Smooth muscle cell (in vitro differentiated cells): ENCODE results near the gene KRTAP10-1. TPM values are rescaled to one million over a fixed set of nuclear protein-coding genes. Genes with fewer than 3 reads are reported as not detected.
"Not testable (repeated sequence)": the region's sequence is repeated elsewhere in the genome, so short reads cannot be mapped to it uniquely, and the experiment has no call there.

ENCODE experiments used
- DNase-seq: peaks from one replicate; lab custom pipeline; 2025; ENCODE audit not compliant: unreplicated experiment; lab: John Stamatoyannopoulos, UW
- H2AFZ ChIP-seq: fragments of 200-600 bp; sonication (generic); 2 replicates; pipeline ENCODE4 v1.6.0; 2016; ENCODE audit warnings: antibody characterized with exemption, low read depth, mild to moderate bottlenecking
- H3F3A ChIP-seq: fragments of 200-600 bp; sonication (generic); 2 replicates; pipeline ENCODE4 v1.6.0; 2017; ENCODE audit warnings: antibody characterized with exemption, low read depth
- H3K27ac ChIP-seq: fragments of 200-600 bp; sonication (generic); 2 replicates; pipeline ENCODE4 v1.5.1; 2016; ENCODE audit warnings: low read depth, mild to moderate bottlenecking
- H3K27me3 ChIP-seq: fragments of 200-600 bp; sonication (generic); 2 replicates; pipeline ENCODE4 v1.6.1; 2016; ENCODE audit warnings: low read depth, mild to moderate bottlenecking
- H3K36me3 ChIP-seq: fragments of 200-600 bp; sonication (generic); 2 replicates; pipeline ENCODE4 v1.5.1; 2016; ENCODE audit warnings: low read depth
- H3K4me1 ChIP-seq: fragments of 200-600 bp; sonication (generic); 2 replicates; pipeline ENCODE4 v1.5.1; 2016; ENCODE audit warnings: low read depth
- H3K4me2 ChIP-seq: fragments of 200-600 bp; sonication (generic); 2 replicates; pipeline ENCODE4 v1.6.0; 2016; ENCODE audit warnings: mild to moderate bottlenecking
- H3K4me3 ChIP-seq: fragments of 200-600 bp; sonication (generic); 2 replicates; pipeline ENCODE4 v1.5.1; 2016; ENCODE audit warnings: mild to moderate bottlenecking
- H3K79me2 ChIP-seq: fragments of 200-600 bp; sonication (generic); 2 replicates; pipeline ENCODE4 v1.6.0; 2016; ENCODE audit warnings: low read depth, mild to moderate bottlenecking
- H3K9ac ChIP-seq: fragments of 200-600 bp; sonication (generic); 2 replicates; pipeline ENCODE4 v1.6.0; 2016; ENCODE audit warnings: low read depth
- H3K9me3 ChIP-seq: fragments of 200-600 bp; sonication (generic); replicated peaks from 2 replicates; pipeline ENCODE4 v1.5.1; 2016; ENCODE audit warnings: low read depth
- H4K20me1 ChIP-seq: fragments of 200-600 bp; sonication (generic); 2 replicates; pipeline ENCODE4 v1.6.0; 2016; ENCODE audit warnings: low read depth
- CTCF ChIP-seq: fragments of 200-600 bp; sonication (generic); IDR thresholded peaks from 2 replicates; pipeline ENCODE4 v1.5.1; 2017; ENCODE audit warnings: borderline replicate concordance, mild to moderate bottlenecking, antibody characterized with exemption; ENCODE audit not compliant: insufficient read depth, poor library complexity, severe bottlenecking
- WGBS: methylation state at CpG from one replicate; pipeline ENCODE4 v1.1.7; 2016; ENCODE audit warnings: low lambda C conversion rate; 5-methylcytosine and 5-hydroxymethylcytosine counted together
- polyA plus RNA-seq: library from polyadenylated mRNA; unstranded; fragments of >200 nt; fragmentation: Nextera tagmentation; extraction: Ambion mirVana; gene quantifications from 2 replicates; pipeline ENCODE4 v1.2.1, GENCODE V29; 2016
- total RNA-seq: library from RNA; depleted of rRNA; stranded (reverse); fragments of >200 nt; gene quantifications from 2 replicates; pipeline ENCODE4 v1.2.3, GENCODE V29; 2014

Gene KRTAP10-1
- total and polyA plus RNA-seq, 2 experiments from 2014 or later = not detected

GRCh38 chr21:44551340-44551961, 11.5 kb upstream of the KRTAP10-1 start, which contains the start of gene KRTAP10-2:
Gene KRTAP10-2 (minus strand): TSS chr21:44551505. CDS start chr21:44551458, 47 bp downstream.
- Histone ChIP-seq H4K20me1 (no peaks in the 10 kb centered on the region), H3K4me3 (no peak within 1 kb of the TSS), H3K79me2 (no peaks in the 10 kb centered on the region), H3K9ac (no peak within 1 kb of the TSS), H3K27me3 (no peaks in the 10 kb centered on the region), H3K27ac (no peak within 1 kb of the TSS), H3F3A (no peaks in the 10 kb centered on the region), H3K4me1 (peaks cover 12% of the 10 kb centered on the region), H3K36me3 (no peaks in the 10 kb centered on the region), H3K4me2 (no peak within 1 kb of the TSS), H2AFZ (no peak within 1 kb of the TSS), H3K9me3 (peaks cover 8% of the 10 kb centered on the region)
- 89% methylated on average over 14 of the region's 17 CpGs for WGBS
- TF ChIP-seq CTCF = no peak
- DNase-seq = no peak

- no peak overlapping the region for H3K4me2 ChIP-seq
- WGBS = 81% methylated on average over 10 of the region's 10 CpGs
- no peak for DNase-seq
These were observed 10.8 kb upstream of the KRTAP10-1 start for GRCh38 chr21:44550807-44551206.

GRCh38 chr21:44550285-44550684, 10.3 kb upstream of the KRTAP10-1 start:
- H3K79me2 ChIP-seq, H3K9me3 ChIP-seq, DNase-seq, H4K20me1 ChIP-seq, H3K27ac ChIP-seq, H3K4me2 ChIP-seq, H3F3A ChIP-seq, H3K4me3 ChIP-seq, H2AFZ ChIP-seq, H3K36me3 ChIP-seq, H3K27me3 ChIP-seq, H3K9ac ChIP-seq: not testable (repeated sequence)
- 85% methylated on average over 16 of the region's 17 CpGs for WGBS
- H3K4me1 ChIP-seq = peaks cover 12% of the 10 kb centered on the region

More at GRCh38 chr21:44550807-44551206, 10.8 kb upstream of the KRTAP10-1 start:
- H4K20me1 ChIP-seq = no peaks in the 10 kb centered on the region
- H3K4me3 ChIP-seq = no peak overlapping the region
- no peak overlapping the region for H2AFZ ChIP-seq
- H3K27ac ChIP-seq = no peak overlapping the region
- TF ChIP-seq CTCF = no peak
- H3K79me2 ChIP-seq = no peaks in the 10 kb centered on the region
- peaks cover 12% of the 10 kb centered on the region for H3K4me1 ChIP-seq
- peaks cover 8% of the 10 kb centered on the region for H3K9me3 ChIP-seq
- no peaks in the 10 kb centered on the region for H3K36me3 ChIP-seq
- no peaks in the 10 kb centered on the region for H3F3A ChIP-seq
- H3K27me3 ChIP-seq = no peaks in the 10 kb centered on the region
- H3K9ac ChIP-seq = no peak overlapping the region

- TF ChIP-seq CTCF = no peak
- 85% methylated on average over 24 of the region's 25 CpGs for WGBS
These were observed 9.7 kb upstream of the KRTAP10-1 start for GRCh38 chr21:44549525-44550211.

More at GRCh38 chr21:44549525-44550211, 9.7 kb upstream of the KRTAP10-1 start:
- peak overlapping the region; percentile 88 for H2AFZ ChIP-seq
- H3K4me2 ChIP-seq = no peak overlapping the region
- no peaks in the 10 kb centered on the region for H3F3A ChIP-seq
- peaks cover 8% of the 10 kb centered on the region for H3K9me3 ChIP-seq
- no peak for DNase-seq
- no peak overlapping the region for H3K27ac ChIP-seq
- H3K9ac ChIP-seq = no peak overlapping the region
- H3K4me1 ChIP-seq = peaks cover 12% of the 10 kb centered on the region
- no peaks in the 10 kb centered on the region for H3K36me3 ChIP-seq
- H4K20me1 ChIP-seq = no peaks in the 10 kb centered on the region
- H3K4me3 ChIP-seq = no peak overlapping the region
- H3K79me2 ChIP-seq = no peaks in the 10 kb centered on the region
- H3K27me3 ChIP-seq = no peaks in the 10 kb centered on the region
